ENCODE data around the gene DGKI. TPM values are rescaled to one million over a fixed set of nuclear protein-coding genes. Genes with fewer than 3 reads are reported as not detected.

DGKI gene
- total and polyA plus RNA-seq, 8 donors: under 0.01 to 5.1 (median 0.20) TPM; not detected in 3

DNA sequence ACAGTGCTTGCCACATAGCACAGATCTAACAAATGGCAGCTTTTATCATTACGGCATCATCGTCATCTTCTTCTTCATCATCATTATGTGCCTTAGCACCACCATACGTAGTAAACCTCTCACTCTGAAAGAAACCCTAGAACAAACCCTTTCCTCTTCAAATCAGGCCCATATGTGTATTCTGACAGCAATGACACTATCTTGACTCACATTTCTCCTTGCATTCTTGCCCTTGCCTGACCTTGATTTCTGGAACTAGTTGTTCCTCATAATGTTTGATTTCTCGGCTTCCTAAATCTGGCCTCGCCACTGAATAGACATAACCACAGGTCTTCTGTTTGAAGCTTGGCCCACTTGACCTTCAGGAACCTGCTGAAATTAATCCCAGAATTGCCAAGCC, 115.3 kb downstream of the DGKI start:
- no peaks in the 10 kb centered on the region for H3K9me3 ChIP-seq
- DNase-seq: no peak
- no peaks in the 10 kb centered on the region for H3K27me3 ChIP-seq
- 72 to 89% (median 86%) methylated on average over 5 of the region's 5 CpGs for WGBS, 5 donors
- no peak overlapping the region for H3K4me3 ChIP-seq
- TF ChIP-seq POLR2AphosphoS5 (IDR thresholded peaks at IDR 0.05) (no peak), EP300 (IDR thresholded peaks at IDR 0.05) (no peak), POLR2A (IDR thresholded peaks at IDR 0.05) (no peak)
- TF ChIP-seq, protein P1, sequence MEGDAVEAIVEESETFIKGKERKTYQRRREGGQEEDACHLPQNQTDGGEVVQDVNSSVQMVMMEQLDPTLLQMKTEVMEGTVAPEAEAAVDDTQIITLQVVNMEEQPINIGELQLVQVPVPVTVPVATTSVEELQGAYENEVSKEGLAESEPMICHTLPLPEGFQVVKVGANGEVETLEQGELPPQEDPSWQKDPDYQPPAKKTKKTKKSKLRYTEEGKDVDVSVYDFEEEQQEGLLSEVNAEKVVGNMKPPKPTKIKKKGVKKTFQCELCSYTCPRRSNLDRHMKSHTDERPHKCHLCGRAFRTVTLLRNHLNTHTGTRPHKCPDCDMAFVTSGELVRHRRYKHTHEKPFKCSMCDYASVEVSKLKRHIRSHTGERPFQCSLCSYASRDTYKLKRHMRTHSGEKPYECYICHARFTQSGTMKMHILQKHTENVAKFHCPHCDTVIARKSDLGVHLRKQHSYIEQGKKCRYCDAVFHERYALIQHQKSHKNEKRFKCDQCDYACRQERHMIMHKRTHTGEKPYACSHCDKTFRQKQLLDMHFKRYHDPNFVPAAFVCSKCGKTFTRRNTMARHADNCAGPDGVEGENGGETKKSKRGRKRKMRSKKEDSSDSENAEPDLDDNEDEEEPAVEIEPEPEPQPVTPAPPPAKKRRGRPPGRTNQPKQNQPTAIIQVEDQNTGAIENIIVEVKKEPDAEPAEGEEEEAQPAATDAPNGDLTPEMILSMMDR (IDR thresholded peaks at IDR 0.05): no peak
- H3K36me3 ChIP-seq: no peaks in the 10 kb centered on the region
- H3K4me1 ChIP-seq: no peaks in the 10 kb centered on the region
- intact Hi-C loops (cut with DNase I; ENCODE audit: low total_unique reads): no loop called here
- H3K27ac ChIP-seq: no peak overlapping the region

DNA sequence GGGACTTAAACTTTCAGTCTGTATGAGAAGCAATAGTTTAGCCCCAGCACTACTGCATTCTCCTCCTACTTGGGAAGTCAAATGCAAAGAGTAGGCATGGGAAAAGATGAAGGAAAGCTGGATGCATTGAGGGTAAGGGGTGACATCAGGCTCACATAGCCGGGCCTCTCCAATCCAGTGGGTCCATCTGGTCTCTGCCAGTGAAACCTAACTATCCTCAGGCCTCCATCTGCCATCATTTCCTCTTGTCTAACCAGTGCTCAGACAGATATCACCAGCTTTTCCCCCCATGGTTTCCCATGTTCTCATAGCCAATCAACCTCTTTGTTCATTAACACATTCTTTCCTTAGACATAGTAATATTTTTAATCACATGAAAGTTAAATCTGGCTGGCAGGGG, 118.3 kb downstream of the DGKI start:
- Histone ChIP-seq H3K27ac (no peak overlapping the region), H3K4me3 (no peak overlapping the region), H3K36me3 (no peaks in the 10 kb centered on the region), H3K27me3 (no peaks in the 10 kb centered on the region), H3K4me1 (no peaks in the 10 kb centered on the region), H3K9me3 (no peaks in the 10 kb centered on the region)
- intact Hi-C loops (cut with DNase I; ENCODE audit: low total_unique reads): no loop called here
- no peak for DNase-seq
- TF ChIP-seq POLR2AphosphoS5 (IDR thresholded peaks at IDR 0.05) (no peak), POLR2A (IDR thresholded peaks at IDR 0.05) (no peak), EP300 (IDR thresholded peaks at IDR 0.05) (no peak)
- TF ChIP-seq, protein P1 (IDR thresholded peaks at IDR 0.05): no peak
- 68 to 96% (median 84%) methylated on average over 1 of the region's 1 CpG for WGBS, 5 donors

DNA sequence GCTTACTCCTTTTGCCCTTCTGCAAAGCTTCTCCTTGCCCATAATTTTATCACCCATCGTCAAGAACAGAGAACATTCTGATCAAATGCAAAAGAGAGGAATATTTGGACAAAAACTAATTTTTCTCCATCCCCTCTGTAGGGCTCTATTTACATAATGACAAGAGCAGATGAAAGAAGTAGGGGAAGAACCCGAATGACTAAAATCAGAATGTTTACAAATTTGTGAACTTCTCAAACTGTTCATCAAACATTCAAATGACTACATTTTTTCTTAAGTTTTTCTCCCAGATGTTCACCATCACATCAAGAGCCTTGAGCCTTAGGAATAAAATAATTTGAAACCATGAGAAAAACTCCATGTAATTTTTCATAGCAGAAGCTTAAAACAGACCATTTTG, 119.4 kb downstream of the DGKI start:
- 53 to 63% (median 59%) methylated on average over 2 of the region's 2 CpGs for WGBS, 5 donors
- intact Hi-C loops (cut with DNase I; ENCODE audit: low total_unique reads): no loop called here

DNA sequence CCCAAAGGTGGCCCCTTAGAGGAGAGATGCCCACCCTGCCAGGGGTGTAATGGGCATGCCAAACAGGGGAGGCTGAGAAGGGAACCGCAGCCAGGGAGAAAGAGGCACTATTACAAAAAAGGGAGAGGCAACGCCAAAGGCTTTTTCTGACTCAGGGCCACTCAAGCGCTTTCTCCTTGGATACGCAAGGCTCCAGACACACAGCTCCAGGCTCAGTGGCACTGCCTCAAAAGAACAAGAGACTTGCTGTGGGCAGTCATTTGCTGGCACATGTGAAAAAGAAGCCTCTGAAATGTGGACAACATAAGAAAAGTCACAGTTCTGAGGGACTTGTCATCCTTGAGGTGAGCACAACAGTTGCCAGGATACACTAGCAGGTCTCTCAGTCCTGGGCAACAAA, 128.4 kb downstream of the DGKI start:
- Histone ChIP-seq H3K4me3 (no peak overlapping the region), H3K27ac (no peak overlapping the region), H3K36me3 (no peaks in the 10 kb centered on the region), H3K4me1 (no peaks in the 10 kb centered on the region), H3K27me3 (no peaks in the 10 kb centered on the region), H3K9me3 (no peaks in the 10 kb centered on the region)
- intact Hi-C loops (cut with DNase I; ENCODE audit: low total_unique reads): no loop called here
- TF ChIP-seq EP300 (IDR thresholded peaks at IDR 0.05) (no peak), POLR2A (IDR thresholded peaks at IDR 0.05) (no peak), POLR2AphosphoS5 (IDR thresholded peaks at IDR 0.05) (no peak)
- TF ChIP-seq, protein P1 (IDR thresholded peaks at IDR 0.05): no peak
- DNase-seq: no peak
- WGBS, 5 donors: 72 to 88% (median 79%) methylated on average over 4 of the region's 4 CpGs

More for the DNA sequence above, 119.4 kb downstream of the DGKI start:
- Histone ChIP-seq H3K27me3 (no peaks in the 10 kb centered on the region), H3K9me3 (no peaks in the 10 kb centered on the region), H3K36me3 (no peaks in the 10 kb centered on the region), H3K4me3 (no peak overlapping the region), H3K27ac (no peak overlapping the region), H3K4me1 (no peaks in the 10 kb centered on the region)
- no peak for DNase-seq
- no peak for TF ChIP-seq EP300 (IDR thresholded peaks at IDR 0.05)
- no peak for TF ChIP-seq POLR2A (IDR thresholded peaks at IDR 0.05)
- TF ChIP-seq, protein P1 (IDR thresholded peaks at IDR 0.05): no peak
- TF ChIP-seq POLR2AphosphoS5 (IDR thresholded peaks at IDR 0.05): no peak

All from stomach (tissue), 9 donors.